H9 (cell line): ENCODE results near the gene TNMD. TPM values are rescaled to one million over a fixed set of nuclear protein-coding genes. Genes with fewer than 3 reads are reported as not detected.

ENCODE experiments used
- DNase-seq: peaks from one replicate; pipeline ENCODE4 v3.0.0-alpha.2; 2017
- H2AFZ ChIP-seq: one replicate; pipeline ENCODE4 v1.6.1; 2013; ENCODE audit warnings: mild to moderate bottlenecking, low read length, control low read depth, moderate library complexity
- H2AK5ac ChIP-seq: 2 replicates; pipeline ENCODE4 v1.6.1; 2013; ENCODE audit warnings: low read length, control low read depth, mixed read lengths; ENCODE audit not compliant: insufficient read length
- H2BK120ac ChIP-seq: one replicate; pipeline ENCODE4 v1.6.1; 2013; ENCODE audit warnings: low read depth, mild to moderate bottlenecking, low read length, control low read depth, inconsistent platforms; ENCODE audit not compliant: poor library complexity, severe bottlenecking
- H2BK12ac ChIP-seq: 2 replicates; pipeline ENCODE4 v1.6.1; 2013; ENCODE audit warnings: low read length, control low read depth, mixed read lengths, low read depth; ENCODE audit not compliant: insufficient read length
- H2BK15ac ChIP-seq: 2 replicates; pipeline ENCODE4 v1.6.1; 2013; ENCODE audit warnings: low read depth, low read length, control low read depth
- H2BK20ac ChIP-seq: one replicate; pipeline ENCODE4 v1.6.1; 2013; ENCODE audit warnings: low read depth, mild to moderate bottlenecking, low read length, control low read depth, inconsistent platforms; ENCODE audit not compliant: poor library complexity, severe bottlenecking
- H2BK5ac ChIP-seq: 2 replicates; pipeline ENCODE4 v1.6.1; 2013; ENCODE audit warnings: low read length, control low read depth, mixed read lengths; ENCODE audit not compliant: insufficient read length
- H3K14ac ChIP-seq: 2 replicates; pipeline ENCODE4 v1.6.1; 2013; ENCODE audit warnings: low read length, control low read depth; ENCODE audit not compliant: insufficient read depth
- H3K18ac ChIP-seq: 2 replicates; pipeline ENCODE4 v1.6.1; 2013; ENCODE audit warnings: low read depth, mild to moderate bottlenecking, mixed read lengths, low read length, control low read depth; ENCODE audit not compliant: insufficient read length
- H3K23ac ChIP-seq: 2 replicates; pipeline ENCODE4 v1.6.1; 2013; ENCODE audit warnings: low read length, control low read depth, mixed read lengths, low read depth; ENCODE audit not compliant: insufficient read length
- H3K23me2 ChIP-seq: 2 replicates; pipeline ENCODE4 v1.6.1; 2013; ENCODE audit warnings: low read depth, mild to moderate bottlenecking, mixed read lengths, low read length, control low read depth; ENCODE audit not compliant: insufficient read length, poor library complexity, severe bottlenecking
- H3K27ac ChIP-seq: 2 replicates; pipeline ENCODE4 v1.5.1; 2013; ENCODE audit warnings: low read length, control low read depth, mixed read lengths, low read depth; ENCODE audit not compliant: insufficient read length
- H3K27me3 ChIP-seq: 2 replicates; pipeline ENCODE4 v1.6.1; 2013; ENCODE audit warnings: low read length, control low read depth, inconsistent platforms; ENCODE audit not compliant: insufficient read depth
- H3K4ac ChIP-seq: 2 replicates; pipeline ENCODE4 v1.6.1; 2013; ENCODE audit warnings: low read depth, mild to moderate bottlenecking, control low read depth, inconsistent platforms, low read length, moderate library complexity
- H3K4me1 ChIP-seq: 2 replicates; pipeline ENCODE4 v1.6.1; 2013; ENCODE audit warnings: low read length, control low read depth, inconsistent platforms; ENCODE audit not compliant: insufficient read depth
- H3K4me2 ChIP-seq: 2 replicates; pipeline ENCODE4 v1.6.1; 2013; ENCODE audit warnings: low read length, control low read depth, mixed read lengths; ENCODE audit not compliant: insufficient read length, insufficient read depth
- H3K56ac ChIP-seq: 2 replicates; pipeline ENCODE4 v1.6.1; 2013; ENCODE audit warnings: low read depth, mild to moderate bottlenecking, mixed read lengths, low read length, control low read depth; ENCODE audit not compliant: insufficient read length
- H3K79me1 ChIP-seq: 2 replicates; pipeline ENCODE4 v1.6.1; 2013; ENCODE audit warnings: low read depth, mild to moderate bottlenecking, moderate library complexity, low read length, control low read depth, inconsistent platforms; ENCODE audit not compliant: insufficient read depth, poor library complexity, severe bottlenecking
- H3K79me2 ChIP-seq: 2 replicates; pipeline ENCODE4 v1.6.1; 2013; ENCODE audit warnings: low read length, control low read depth, inconsistent platforms; ENCODE audit not compliant: insufficient read depth
- H3K9ac ChIP-seq: 2 replicates; pipeline ENCODE4 v1.6.1; 2013; ENCODE audit warnings: low read length, control low read depth, mixed read lengths; ENCODE audit not compliant: insufficient read length; ENCODE audit errors: extremely low read depth
- H3K9me3 ChIP-seq: one replicate; pipeline ENCODE4 v1.6.1; 2013; ENCODE audit warnings: low read depth, low read length, inconsistent platforms; ENCODE audit not compliant: control insufficient read depth
- H3T11ph ChIP-seq: one replicate; pipeline ENCODE4 v1.6.1; 2013; ENCODE audit warnings: mild to moderate bottlenecking, low read length, control low read depth, inconsistent platforms
- H4K20me1 ChIP-seq: one replicate; pipeline ENCODE4 v1.6.1; 2013; ENCODE audit not compliant: control insufficient read depth, insufficient read length, insufficient read depth
- H4K5ac ChIP-seq: 2 replicates; pipeline ENCODE4 v1.6.1; 2013; ENCODE audit warnings: low read depth, mild to moderate bottlenecking, mixed read lengths, low read length, control low read depth; ENCODE audit not compliant: insufficient read length
- H4K8ac ChIP-seq: replicated peaks from 2 replicates; pipeline ENCODE4 v1.6.1; 2013; ENCODE audit warnings: low read length, control low read depth, mixed read lengths, low read depth; ENCODE audit not compliant: insufficient read length
- H4K91ac ChIP-seq: 2 replicates; pipeline ENCODE4 v1.6.1; 2013; ENCODE audit warnings: low read depth, mild to moderate bottlenecking, moderate library complexity, mixed read lengths, low read length, control low read depth; ENCODE audit not compliant: insufficient read length
- H3K27ac Mint-ChIP-seq, 3 experiments: 2 replicates in 2 of 3; 3 replicates in 1 of 3; pipeline ENCODE4 v1.8.0; 2020 to 2021; ENCODE audit warnings: mixed read lengths in 3 of 3, mild to moderate bottlenecking in 1 of 3, moderate library complexity in 1 of 3
- H3K27me3 Mint-ChIP-seq: 2 replicates; pipeline ENCODE4 v1.8.0; 2021; ENCODE audit warnings: low read depth, mild to moderate bottlenecking, moderate library complexity, mixed read lengths
- H3K36me3 Mint-ChIP-seq, 3 experiments: 2 replicates in 2 of 3; 3 replicates in 1 of 3; pipeline ENCODE4 v1.8.0; 2020 to 2021; ENCODE audit warnings: low read depth in 3 of 3, mixed read lengths in 3 of 3; ENCODE audit not compliant: insufficient read depth in 1 of 3
- H3K4me1 Mint-ChIP-seq, 2 experiments: 2 replicates each; pipeline ENCODE4 v1.8.0; 2020; ENCODE audit warnings: mixed read lengths in 2 of 2
- H3K4me3 Mint-ChIP-seq, 2 experiments: 2 replicates in 1 of 2; 3 replicates in 1 of 2; pipeline ENCODE4 v1.8.0; 2020 to 2021; ENCODE audit warnings: mild to moderate bottlenecking in 2 of 2, mixed read lengths in 2 of 2, moderate library complexity in 1 of 2
- H3K9me3 Mint-ChIP-seq, 2 experiments: 2 replicates in 1 of 2; 3 replicates in 1 of 2; pipeline ENCODE4 v1.8.0; 2020; ENCODE audit warnings: mild to moderate bottlenecking in 2 of 2, mixed read lengths in 2 of 2, moderate library complexity in 1 of 2
- WGBS: extraction: QIAGEN DNeasy Blood & Tissue Kit; methylation state at CpG from one replicate; pipeline ENCODE4 v1.1.7; 2013; ENCODE audit warnings: missing lambda C conversion rate, low lambda C conversion rate, mixed read lengths; ENCODE audit not compliant: insufficient read length; ENCODE audit errors: extremely low coverage; 5-methylcytosine and 5-hydroxymethylcytosine counted together
- total RNA-seq: library from RNA; stranded (reverse); gene quantifications from 2 replicates; pipeline ENCODE4 v1.2.1, GENCODE V29; 2021
- TF ChIP-seq, protein P1 (sequence below): fragments of 200-600 bp; sonication (generic); conservative IDR thresholded peaks from 3 replicates; pipeline ENCODE4 v1.8.0; 2021; ENCODE audit warnings: antibody characterized with exemption, mild to moderate bottlenecking

Gene TNMD
- total RNA-seq, 1 experiment from 2014 or later = 1.7 TPM

DNA sequence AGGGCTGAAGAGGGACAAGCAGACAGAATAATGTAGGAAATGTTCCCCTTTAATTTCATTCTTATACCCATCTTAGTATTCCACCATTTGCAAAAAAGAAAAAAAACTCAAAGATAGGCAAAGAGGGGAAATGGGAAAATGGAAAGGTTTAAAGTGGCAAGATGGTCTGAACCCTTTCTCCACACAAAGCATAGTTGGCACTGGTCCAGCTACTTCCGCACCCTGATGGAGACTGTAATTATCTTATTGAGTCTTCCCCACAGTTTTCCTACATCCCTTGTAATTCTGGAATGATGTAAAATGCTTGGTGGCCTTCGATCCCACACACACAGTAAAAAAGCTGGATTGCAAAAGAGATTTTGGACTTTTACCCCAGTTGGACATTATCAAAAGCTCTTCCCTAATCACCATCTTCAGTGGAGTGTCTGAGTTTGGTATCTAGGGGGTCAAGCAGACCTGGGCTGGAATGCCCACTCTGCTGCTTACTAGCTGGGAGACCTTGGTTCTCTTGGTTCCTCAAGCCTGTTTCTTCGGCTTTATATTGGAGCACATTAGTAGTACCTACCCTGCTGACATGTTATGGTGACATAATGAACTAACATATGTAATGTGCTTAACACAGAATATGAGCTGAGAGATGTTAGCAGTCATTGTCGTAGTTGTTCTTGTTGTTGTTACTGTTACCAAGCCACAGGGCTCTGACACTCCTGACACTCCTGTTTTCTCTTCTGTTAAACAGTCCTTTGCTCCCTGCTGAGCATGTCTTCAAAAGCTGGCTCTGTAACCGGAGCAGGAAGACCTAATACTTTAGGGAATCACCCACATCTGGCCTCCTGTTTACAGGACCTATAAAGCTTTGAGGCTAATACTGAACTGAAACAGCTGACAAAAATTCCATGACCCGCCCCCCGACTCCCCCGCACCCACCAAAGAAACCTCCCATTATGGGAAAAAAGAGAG, 64.0 kb downstream of the TNMD start:
- Histone ChIP-seq H3K9me3 (peaks cover 4% of the 10 kb centered on the region), H4K5ac (no peak overlapping the region), H3K4me1 (peaks cover 3% of the 10 kb centered on the region; the same call in 1 of the 2 replicates), H3K79me1 (no peaks in the 10 kb centered on the region), H2BK12ac (no peak overlapping the region), H4K8ac (no peak overlapping the region), H3K27ac (no peak overlapping the region), H3K4ac (no peak overlapping the region), H3K9ac (no peak overlapping the region), H3K18ac (no peak overlapping the region), H3K14ac (no peak overlapping the region), H3T11ph (no peak overlapping the region), H4K20me1 (no peaks in the 10 kb centered on the region), H2BK15ac (no peak overlapping the region), H3K56ac (no peak overlapping the region), H2BK120ac (no peak overlapping the region), H2AK5ac (no peak overlapping the region), H3K79me2 (no peaks in the 10 kb centered on the region), H2BK20ac (no peak overlapping the region), H3K4me2 (no peak overlapping the region), H2BK5ac (no peak overlapping the region), H3K23me2 (no peaks in the 10 kb centered on the region), H4K91ac (no peak overlapping the region), H3K23ac (no peak overlapping the region), H2AFZ (no peak overlapping the region), H3K27me3 (no peaks in the 10 kb centered on the region)
- peak overlapping the region in 1 of 3 experiments; percentile 56; a peak in 2 of 7 replicates for H3K27ac Mint-ChIP-seq
- H3K36me3 Mint-ChIP-seq = no peaks in the 10 kb centered on the region; a peak in 3 of 7 replicates
- peaks cover 0 to 69% of the 10 kb centered on the region in 2 experiments for H3K9me3 Mint-ChIP-seq
- TF ChIP-seq, protein P1, sequence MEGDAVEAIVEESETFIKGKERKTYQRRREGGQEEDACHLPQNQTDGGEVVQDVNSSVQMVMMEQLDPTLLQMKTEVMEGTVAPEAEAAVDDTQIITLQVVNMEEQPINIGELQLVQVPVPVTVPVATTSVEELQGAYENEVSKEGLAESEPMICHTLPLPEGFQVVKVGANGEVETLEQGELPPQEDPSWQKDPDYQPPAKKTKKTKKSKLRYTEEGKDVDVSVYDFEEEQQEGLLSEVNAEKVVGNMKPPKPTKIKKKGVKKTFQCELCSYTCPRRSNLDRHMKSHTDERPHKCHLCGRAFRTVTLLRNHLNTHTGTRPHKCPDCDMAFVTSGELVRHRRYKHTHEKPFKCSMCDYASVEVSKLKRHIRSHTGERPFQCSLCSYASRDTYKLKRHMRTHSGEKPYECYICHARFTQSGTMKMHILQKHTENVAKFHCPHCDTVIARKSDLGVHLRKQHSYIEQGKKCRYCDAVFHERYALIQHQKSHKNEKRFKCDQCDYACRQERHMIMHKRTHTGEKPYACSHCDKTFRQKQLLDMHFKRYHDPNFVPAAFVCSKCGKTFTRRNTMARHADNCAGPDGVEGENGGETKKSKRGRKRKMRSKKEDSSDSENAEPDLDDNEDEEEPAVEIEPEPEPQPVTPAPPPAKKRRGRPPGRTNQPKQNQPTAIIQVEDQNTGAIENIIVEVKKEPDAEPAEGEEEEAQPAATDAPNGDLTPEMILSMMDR = no peak
- H3K4me3 Mint-ChIP-seq = no peak overlapping the region
- DNase-seq = no peak
- WGBS = no CpG with 5 or more reads among the region's 8 CpGs
- H3K27me3 Mint-ChIP-seq = peaks cover 9% of the 10 kb centered on the region
- H3K4me1 Mint-ChIP-seq = peaks cover 15 to 21% of the 10 kb centered on the region in 2 experiments

Other genes starting within 250 kb of the TNMD start
- gene PCDH19, start 174.7 kb upstream of the TNMD start, total RNA-seq = 0.83 and 1.2 TPM in 2 replicates
- gene TSPAN6, start 51.9 kb downstream of the TNMD start, total RNA-seq = 61.3 and 62.8 TPM in 2 replicates
- gene SRPX2, start 59.3 kb downstream of the TNMD start, total RNA-seq = not detected in 2 replicates
- 0.13 TPM in 1 of 2 replicates, not detected in the other for gene SYTL4, start 147.2 kb downstream of the TNMD start, total RNA-seq
- 28.9 and 30.2 TPM in 2 replicates for gene CSTF2, start 235.5 kb downstream of the TNMD start, total RNA-seq